Prostate gland (tissue), 2 donors: ENCODE data around the gene TRAPPC14.

Experiments
- CTCF ChIP-seq, 4 experiments: fragments of 200-600 bp in 2 of 4; fragments of 450-650 bp in 2 of 4; sonication (generic) in 2 of 4; IDR thresholded peaks; 1 replicate in 3 of 4; 2 replicates in 1 of 4; pipeline ENCODE4 v1.5.1; 2016 to 2019; ENCODE audit warnings: antibody characterized with exemption in 4 of 4, mild to moderate bottlenecking in 2 of 4, moderate library complexity in 2 of 4
- POLR2A ChIP-seq: fragments of 450-650 bp; IDR thresholded peaks from one replicate; pipeline ENCODE4 v1.6.1; 2016; ENCODE audit warnings: antibody characterized with exemption, mild to moderate bottlenecking
- POLR2AphosphoS5 ChIP-seq: sonication (generic); formaldehyde crosslinking; IDR thresholded peaks from one replicate; pipeline ENCODE4 v1.6.1; 2017; ENCODE audit warnings: antibody characterized with exemption

GRCh38 chr7:100204454-100204853 lies 45.9 kb upstream of the TRAPPC14 start:
- no peak for TF ChIP-seq CTCF (IDR thresholded peaks at IDR 0.05)
- TF ChIP-seq POLR2AphosphoS5: no peak
- no peak for TF ChIP-seq POLR2A
